GM19467 (cell line): ENCODE data around the gene WDR45B.

ENCODE experiments used
- ATAC-seq: cut with Tn5 transposase; IDR thresholded peaks from one replicate; pipeline ENCODE4 v1.9.1; 2021; ENCODE audit warnings: mild to moderate bottlenecking, moderate library complexity; ENCODE audit not compliant: unreplicated experiment

The WDR45B gene

GRCh38 chr17:82648165-82648668 lies at the start of gene WDR45B:
Gene WDR45B, minus strand, starts transcription at chr17:82648444. Its CDS starts 104 bp downstream, at chr17:82648340.
- peak; percentile 78 for ATAC-seq

- no peak for ATAC-seq
These were observed 49.5 kb upstream of the WDR45B start for GRCh38 chr17:82697808-82698064.

- no peak for ATAC-seq
These were observed 48.9 kb upstream of the WDR45B start for GRCh38 chr17:82696916-82697807.

GRCh38 chr17:82696259-82696658 lies 48.0 kb upstream of the WDR45B start:
- ATAC-seq = no peak

- ATAC-seq = no peak
These were observed 46.4 kb upstream of the WDR45B start for GRCh38 chr17:82694647-82695046.

GRCh38 chr17:82693168-82693867 lies 45.1 kb upstream of the WDR45B start:
- no peak for ATAC-seq

- ATAC-seq = no peak
These were observed 44.0 kb upstream of the WDR45B start for GRCh38 chr17:82692268-82692667.

- ATAC-seq = no peak
These were observed 43.5 kb upstream of the WDR45B start for GRCh38 chr17:82691714-82692113.

- no peak for ATAC-seq
These were observed 42.7 kb upstream of the WDR45B start for GRCh38 chr17:82690786-82691489.

GRCh38 chr17:82689077-82689476 lies 40.8 kb upstream of the WDR45B start:
- ATAC-seq = no peak

GRCh38 chr17:82687871-82688270 lies 39.6 kb upstream of the WDR45B start:
- no peak for ATAC-seq

GRCh38 chr17:82687375-82687861 lies 39.2 kb upstream of the WDR45B start:
- no peak for ATAC-seq

GRCh38 chr17:82686366-82687324 lies 38.4 kb upstream of the WDR45B start:
- no peak for ATAC-seq

GRCh38 chr17:82685291-82685690 lies 37.0 kb upstream of the WDR45B start:
- no peak for ATAC-seq

- ATAC-seq = no peak
These were observed 36.1 kb upstream of the WDR45B start for GRCh38 chr17:82684228-82684841.

- ATAC-seq = no peak
These were observed 35.3 kb upstream of the WDR45B start for GRCh38 chr17:82683534-82683933.

GRCh38 chr17:82681547-82681946 lies 33.3 kb upstream of the WDR45B start:
- no peak for ATAC-seq

- no peak for ATAC-seq
These were observed 31.6 kb upstream of the WDR45B start for GRCh38 chr17:82679586-82680465.
